Peyer's patch (tissue), 4 donors: ENCODE measurements around the gene ASB2. TPM values are rescaled to one million over a fixed set of nuclear protein-coding genes. Genes with fewer than 3 reads are reported as not detected.

Experiments
- DNase-seq, 3 donors: peaks; one replicate each; pipeline ENCODE4 v3.0.0-alpha.2; 2017 to 2019
- H3K27ac ChIP-seq, 4 donors: fragments of 200-600 bp; sonication (generic); one replicate each; pipeline ENCODE4 v1.5.1; 2016 to 2019
- H3K27me3 ChIP-seq, 2 donors: fragments of 200-600 bp; sonication (generic); one replicate each; pipeline ENCODE4 v1.5.1; 2019
- H3K36me3 ChIP-seq, 3 donors: fragments of 200-600 bp; sonication (generic); one replicate each; pipeline ENCODE4 v1.5.1; 2016 to 2019
- H3K4me1 ChIP-seq, 4 donors: fragments of 200-600 bp; sonication (generic); one replicate each; pipeline ENCODE4 v1.5.1; 2016 to 2019
- H3K4me3 ChIP-seq, 4 donors: fragments of 200-600 bp; sonication (generic); 1 replicate in 3 of 4; 2 replicates in 1 of 4; pipeline ENCODE4 v1.5.1; 2016 to 2019; ENCODE audit warnings: mild to moderate bottlenecking in 1 of 4
- H3K9me3 ChIP-seq, 4 donors: fragments of 200-600 bp; sonication (generic); one replicate each; pipeline ENCODE4 v1.5.1; 2016 to 2019; ENCODE audit warnings: mild to moderate bottlenecking in 1 of 4
- CTCF ChIP-seq, 6 experiments: fragments of 450-650 bp in 4 of 6; fragments of 200-600 bp in 2 of 6; sonication (generic) in 1 of 6; IDR thresholded peaks; one replicate each; pipeline ENCODE4 v1.5.1; 2017 to 2019; ENCODE audit warnings: antibody characterized with exemption in 6 of 6, mild to moderate bottlenecking in 3 of 6, moderate library complexity in 1 of 6
- POLR2A ChIP-seq, 2 donors: fragments of 450-650 bp; IDR thresholded peaks; one replicate each; pipeline ENCODE4 v1.5.1; 2017; ENCODE audit warnings: antibody characterized with exemption in 2 of 2, mild to moderate bottlenecking in 2 of 2, moderate library complexity in 2 of 2
- total RNA-seq, 4 donors: library from RNA; depleted of rRNA; stranded (reverse); fragments of >200 nt; gene quantifications; one replicate each; pipeline ENCODE4 v1.1.0, GENCODE V29; 2016

Gene ASB2
- total RNA-seq, 4 donors from 2014 or later = 3.2 to 32.2 (median 5.4) TPM

GRCh38 chr14:93926245-93926872, 50.0 kb downstream of the ASB2 start:
- DNase-seq = no peak
- Histone ChIP-seq H3K4me1 (no peaks in the 10 kb centered on the region), H3K27ac (no peak overlapping the region), H3K36me3 (no peaks in the 10 kb centered on the region), H3K27me3 (no peaks in the 10 kb centered on the region), H3K9me3 (no peaks in the 10 kb centered on the region), H3K4me3 (no peak overlapping the region)
- TF ChIP-seq CTCF (IDR thresholded peaks at IDR 0.05) (no peak), POLR2A (IDR thresholded peaks at IDR 0.05) (no peak)

- no peaks in the 10 kb centered on the region for H3K4me1 ChIP-seq
- no peak for TF ChIP-seq POLR2A (IDR thresholded peaks at IDR 0.05)
- no peak for TF ChIP-seq CTCF (IDR thresholded peaks at IDR 0.05)
- H3K9me3 ChIP-seq = no peaks in the 10 kb centered on the region
- no peak for DNase-seq
- H3K27me3 ChIP-seq = no peaks in the 10 kb centered on the region
- H3K36me3 ChIP-seq = no peaks in the 10 kb centered on the region
- no peak overlapping the region for H3K4me3 ChIP-seq
- no peak overlapping the region for H3K27ac ChIP-seq
These were observed 50.9 kb downstream of the ASB2 start for GRCh38 chr14:93925374-93925895.

GRCh38 chr14:93924592-93925355, 51.6 kb downstream of the ASB2 start:
- H3K27ac ChIP-seq = no peak overlapping the region
- H3K4me3 ChIP-seq = no peak overlapping the region
- no peaks in the 10 kb centered on the region for H3K9me3 ChIP-seq
- H3K27me3 ChIP-seq = no peaks in the 10 kb centered on the region
- no peak for DNase-seq
- TF ChIP-seq POLR2A (IDR thresholded peaks at IDR 0.05) (no peak), CTCF (IDR thresholded peaks at IDR 0.05) (no peak)
- H3K36me3 ChIP-seq = no peaks in the 10 kb centered on the region
- no peaks in the 10 kb centered on the region for H3K4me1 ChIP-seq

GRCh38 chr14:93923626-93924025, 52.7 kb downstream of the ASB2 start:
- H3K9me3 ChIP-seq = peaks cover 0 to 6% (median 0%) of the 10 kb centered on the region in 4 donors
- no peak for DNase-seq
- TF ChIP-seq POLR2A (IDR thresholded peaks at IDR 0.05) (no peak), CTCF (IDR thresholded peaks at IDR 0.05) (no peak)
- no peaks in the 10 kb centered on the region for H3K4me1 ChIP-seq
- no peaks in the 10 kb centered on the region for H3K36me3 ChIP-seq
- no peak overlapping the region for H3K27ac ChIP-seq
- H3K27me3 ChIP-seq = no peaks in the 10 kb centered on the region
- H3K4me3 ChIP-seq = no peak overlapping the region

GRCh38 chr14:93921001-93921806, 55.2 kb downstream of the ASB2 start:
- H3K27me3 ChIP-seq = no peaks in the 10 kb centered on the region
- no peaks in the 10 kb centered on the region for H3K36me3 ChIP-seq
- peaks cover 0 to 6% (median 0%) of the 10 kb centered on the region in 4 donors for H3K9me3 ChIP-seq
- H3K27ac ChIP-seq = no peak overlapping the region
- H3K4me1 ChIP-seq = no peaks in the 10 kb centered on the region
- TF ChIP-seq CTCF (IDR thresholded peaks at IDR 0.05) = no peak
- TF ChIP-seq POLR2A (IDR thresholded peaks at IDR 0.05) = no peak
- H3K4me3 ChIP-seq = no peak overlapping the region
- DNase-seq = peak in 1 of 3 donors; percentile 20
